Transverse colon (tissue), 4 donors: ENCODE data around the gene CAMSAP1. TPM values are rescaled to one million over a fixed set of nuclear protein-coding genes. Genes with fewer than 3 reads are reported as not detected.

Experiments used
- DNase-seq: peaks from one replicate; pipeline ENCODE4 v3.0.0-alpha.2; 2019
- H3K27ac ChIP-seq, 4 donors: fragments of 200-600 bp; sonication (generic); 2 replicates each; pipeline ENCODE4 v1.5.1; 2016 to 2018; ENCODE audit warnings: inconsistent platforms in 4 of 4
- H3K27me3 ChIP-seq: fragments of 200-600 bp; sonication (generic); 2 replicates; pipeline ENCODE4 v1.5.1; 2017; ENCODE audit warnings: inconsistent platforms
- H3K36me3 ChIP-seq, 4 donors: fragments of 200-600 bp; sonication (generic); 2 replicates each; pipeline ENCODE4 v1.5.1; 2017 to 2019; ENCODE audit warnings: inconsistent platforms in 4 of 4
- H3K4me1 ChIP-seq, 4 donors: fragments of 200-600 bp; sonication (generic); 2 replicates each; pipeline ENCODE4 v1.5.1; 2017 to 2020; ENCODE audit warnings: inconsistent platforms in 4 of 4
- H3K4me3 ChIP-seq, 4 donors: fragments of 200-600 bp; sonication (generic); 1 replicate in 1 of 4; 2 replicates in 3 of 4; pipeline versions ENCODE4 v1.5.1 to v1.6.1; 2017 to 2019; ENCODE audit warnings: inconsistent platforms in 4 of 4
- H3K9me3 ChIP-seq, 2 donors: fragments of 200-600 bp; sonication (generic); 2 replicates each; pipeline ENCODE4 v1.5.1; 2017 to 2019; ENCODE audit warnings: inconsistent platforms in 2 of 2
- CTCF ChIP-seq, 5 experiments: fragments of 200-600 bp in 3 of 5; fragments of 450-650 bp in 2 of 5; sonication (generic) in 3 of 5; IDR thresholded peaks; 1 replicate in 2 of 5; 2 replicates in 3 of 5; pipeline ENCODE4 v1.5.1; 2016 to 2017; ENCODE audit warnings: antibody characterized with exemption in 5 of 5, inconsistent platforms in 3 of 5, mild to moderate bottlenecking in 2 of 5, moderate library complexity in 1 of 5
- EP300 ChIP-seq: sonication (generic); formaldehyde crosslinking; IDR thresholded peaks from one replicate; pipeline ENCODE4 v1.6.1; 2017; ENCODE audit warnings: antibody characterized with exemption, low read depth
- POLR2A ChIP-seq: fragments of 450-650 bp; IDR thresholded peaks from one replicate; pipeline ENCODE4 v1.6.1; 2016; ENCODE audit warnings: antibody characterized with exemption, mild to moderate bottlenecking, moderate library complexity
- POLR2AphosphoS5 ChIP-seq, 3 donors: sonication (generic); formaldehyde crosslinking; IDR thresholded peaks; one replicate each; pipeline ENCODE4 v1.6.1; 2016; ENCODE audit warnings: antibody characterized with exemption in 3 of 3
- WGBS, 2 donors: methylation state at CpG; one replicate each; pipeline ENCODE4 v1.1.5; 2018; ENCODE audit warnings: low coverage in 1 of 2; 5-methylcytosine and 5-hydroxymethylcytosine counted together
- in situ Hi-C, 4 donors: fragments of 200-750 bp; cut with MboI; loops; one replicate each; pipeline versions ENCODE4 v1.15.0 to v1.15.1; 2017; ENCODE audit warnings: low sequenced_read_pairs in 3 of 4, low pct_ligation_motif_present in 1 of 4, low pct_unique_long_range_greater_than_20kb in 1 of 4
- intact Hi-C: fragments of 100-400 bp; cut with DNase I; formaldehyde crosslinking; loops from one replicate; pipeline ENCODE4 v1.15.1; 2023; ENCODE audit warnings: low total_unique reads
- total RNA-seq, 4 donors: library from RNA; depleted of rRNA; stranded (reverse); fragments of >200 nt; gene quantifications; one replicate each; pipeline ENCODE4 v1.1.0, GENCODE V29; 2016

CAMSAP1 gene
- total RNA-seq, 4 donors from 2014 or later = 17.3 to 88.0 (median 23.8) TPM

GRCh38 chr9:135851748-135852147 lies 55.6 kb downstream of the CAMSAP1 start:
- no peaks in the 10 kb centered on the region for H3K9me3 ChIP-seq
- DNase-seq = no peak
- TF ChIP-seq POLR2AphosphoS5 (IDR thresholded peaks at IDR 0.05) = no peak
- TF ChIP-seq POLR2A = no peak
- TF ChIP-seq EP300 = no peak
- TF ChIP-seq CTCF (IDR thresholded peaks at IDR 0.05) = no peak
- H3K4me1 ChIP-seq = no peaks in the 10 kb centered on the region
- WGBS, 2 donors = 92 to 96% methylated on average over 10 to 16 of the region's 16 CpGs
- H3K4me3 ChIP-seq = no peak overlapping the region
- peaks cover 0 to 4% (median 0%) of the 10 kb centered on the region in 4 donors for H3K36me3 ChIP-seq
- in situ Hi-C loops = loop anchor here in 1 of 4 donors (25.0 kb wide), 1 partner anchor 261 kb away; the partner anchor contains the start of gene TMEM250
- H3K27me3 ChIP-seq = no peaks in the 10 kb centered on the region
- intact Hi-C loops = no loop called here
- no peak overlapping the region for H3K27ac ChIP-seq

GRCh38 chr9:135850737-135851136 lies 56.6 kb downstream of the CAMSAP1 start:
- 62 to 81% methylated on average over 7 to 8 of the region's 8 CpGs for WGBS, 2 donors
- no peaks in the 10 kb centered on the region for H3K27me3 ChIP-seq
- H3K27ac ChIP-seq = no peak overlapping the region
- in situ Hi-C loops (loop anchor here in 1 of 4 donors (25.0 kb wide), 1 partner anchor 262 kb away; the partner anchor contains the start of gene TMEM250), intact Hi-C loops (no loop called here)
- peaks cover 0 to 4% (median 0%) of the 10 kb centered on the region in 4 donors for H3K36me3 ChIP-seq
- no peaks in the 10 kb centered on the region for H3K9me3 ChIP-seq
- TF ChIP-seq CTCF (IDR thresholded peaks at IDR 0.05) (no peak), EP300 (no peak), POLR2A (no peak), POLR2AphosphoS5 (IDR thresholded peaks at IDR 0.05) (no peak)
- no peaks in the 10 kb centered on the region for H3K4me1 ChIP-seq
- DNase-seq = no peak
- no peak overlapping the region for H3K4me3 ChIP-seq

GRCh38 chr9:135849181-135849580 lies 58.2 kb downstream of the CAMSAP1 start:
- Histone ChIP-seq H3K27ac (no peak overlapping the region), H3K9me3 (no peaks in the 10 kb centered on the region), H3K36me3 (peaks cover 0 to 4% (median 0%) of the 10 kb centered on the region in 4 donors), H3K4me1 (no peaks in the 10 kb centered on the region), H3K4me3 (no peak overlapping the region), H3K27me3 (no peaks in the 10 kb centered on the region)
- in situ Hi-C loops = no loop called here
- WGBS, 2 donors = 67 to 82% methylated on average over 1 to 8 of the region's 8 CpGs
- TF ChIP-seq POLR2AphosphoS5 (IDR thresholded peaks at IDR 0.05) (no peak), POLR2A (no peak), CTCF (IDR thresholded peaks at IDR 0.05) (no peak), EP300 (no peak)
- intact Hi-C loops = no loop called here
- DNase-seq = no peak

- 88 to 89% methylated on average over 9 to 13 of the region's 13 CpGs for WGBS, 2 donors
- peaks cover 0 to 4% (median 0%) of the 10 kb centered on the region in 4 donors for H3K36me3 ChIP-seq
- intact Hi-C loops = no loop called here
These were observed 58.9 kb downstream of the CAMSAP1 start for GRCh38 chr9:135848341-135849047.

More at GRCh38 chr9:135848341-135849047, 58.9 kb downstream of the CAMSAP1 start:
- no peak overlapping the region for H3K4me3 ChIP-seq
- no peaks in the 10 kb centered on the region for H3K9me3 ChIP-seq
- H3K27ac ChIP-seq = no peak overlapping the region
- in situ Hi-C loops = no loop called here
- no peaks in the 10 kb centered on the region for H3K27me3 ChIP-seq
- H3K4me1 ChIP-seq = no peaks in the 10 kb centered on the region
- DNase-seq = no peak
- TF ChIP-seq POLR2A = no peak
- no peak for TF ChIP-seq POLR2AphosphoS5 (IDR thresholded peaks at IDR 0.05)
- TF ChIP-seq CTCF (IDR thresholded peaks at IDR 0.05) = no peak
- TF ChIP-seq EP300 = no peak
